GM18519 (cell line): ENCODE data around the gene USO1.
"Not testable (repeated sequence)": the region's sequence is repeated elsewhere in the genome, so short reads cannot be mapped to it uniquely, and the experiment has no call there.

Experiments used
- ATAC-seq: cut with Tn5 transposase; IDR thresholded peaks from one replicate; pipeline ENCODE4 v1.9.1; 2021; ENCODE audit warnings: mild to moderate bottlenecking, moderate library complexity; ENCODE audit not compliant: unreplicated experiment, low FRiP score

USO1 gene

DNA sequence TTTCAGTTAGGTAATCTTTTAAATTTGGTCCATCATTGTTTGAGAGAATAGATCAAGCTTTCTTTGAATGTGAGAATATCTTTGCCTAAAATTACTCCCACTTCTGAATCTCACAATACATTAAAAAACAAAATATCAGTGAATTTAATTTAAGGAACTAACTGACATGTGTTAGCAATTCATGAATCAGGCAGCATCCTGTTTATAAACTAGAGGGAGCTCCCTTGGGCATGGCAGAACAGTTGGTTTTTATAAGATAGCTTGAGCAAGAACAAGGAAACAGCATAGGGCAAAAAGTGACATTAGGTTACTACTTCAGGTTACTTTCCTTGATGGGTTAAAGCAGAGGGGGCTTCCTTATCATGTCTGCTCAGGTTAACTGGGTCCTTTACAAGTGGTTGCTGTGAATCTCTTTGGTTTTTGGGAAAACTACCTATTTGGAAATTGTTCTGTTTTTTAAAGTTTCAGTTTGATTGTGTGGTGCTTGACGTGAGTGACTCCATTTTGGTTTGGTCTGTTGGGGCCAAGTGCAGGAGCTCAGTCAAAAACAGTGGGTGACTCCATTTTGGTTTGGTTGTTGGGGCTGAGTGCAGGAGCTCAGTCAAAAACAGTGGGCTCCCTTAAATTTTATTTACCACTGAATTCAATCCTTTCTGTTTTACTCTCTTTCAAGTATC is 109.9 kb downstream of the USO1 start:
- ATAC-seq: no peak

DNA sequence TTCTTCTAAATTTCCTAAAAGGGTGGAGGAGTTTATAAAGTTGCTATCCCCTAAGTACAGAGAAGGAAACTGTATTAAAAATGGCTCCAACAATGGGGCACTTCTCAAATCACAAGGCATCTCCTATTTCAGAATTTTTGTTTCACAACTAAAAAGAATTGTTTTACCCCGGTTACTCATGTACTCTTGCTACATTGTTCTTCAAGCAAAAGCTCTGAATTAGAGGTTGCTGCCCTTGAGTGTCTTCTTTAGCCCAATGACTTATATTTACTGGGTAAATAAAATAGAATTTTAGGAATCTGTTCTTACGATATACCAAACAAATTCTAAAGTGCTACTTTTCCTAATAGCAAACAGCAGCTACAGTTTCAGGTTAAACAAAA is 110.4 kb downstream of the USO1 start:
- no peak for ATAC-seq

DNA sequence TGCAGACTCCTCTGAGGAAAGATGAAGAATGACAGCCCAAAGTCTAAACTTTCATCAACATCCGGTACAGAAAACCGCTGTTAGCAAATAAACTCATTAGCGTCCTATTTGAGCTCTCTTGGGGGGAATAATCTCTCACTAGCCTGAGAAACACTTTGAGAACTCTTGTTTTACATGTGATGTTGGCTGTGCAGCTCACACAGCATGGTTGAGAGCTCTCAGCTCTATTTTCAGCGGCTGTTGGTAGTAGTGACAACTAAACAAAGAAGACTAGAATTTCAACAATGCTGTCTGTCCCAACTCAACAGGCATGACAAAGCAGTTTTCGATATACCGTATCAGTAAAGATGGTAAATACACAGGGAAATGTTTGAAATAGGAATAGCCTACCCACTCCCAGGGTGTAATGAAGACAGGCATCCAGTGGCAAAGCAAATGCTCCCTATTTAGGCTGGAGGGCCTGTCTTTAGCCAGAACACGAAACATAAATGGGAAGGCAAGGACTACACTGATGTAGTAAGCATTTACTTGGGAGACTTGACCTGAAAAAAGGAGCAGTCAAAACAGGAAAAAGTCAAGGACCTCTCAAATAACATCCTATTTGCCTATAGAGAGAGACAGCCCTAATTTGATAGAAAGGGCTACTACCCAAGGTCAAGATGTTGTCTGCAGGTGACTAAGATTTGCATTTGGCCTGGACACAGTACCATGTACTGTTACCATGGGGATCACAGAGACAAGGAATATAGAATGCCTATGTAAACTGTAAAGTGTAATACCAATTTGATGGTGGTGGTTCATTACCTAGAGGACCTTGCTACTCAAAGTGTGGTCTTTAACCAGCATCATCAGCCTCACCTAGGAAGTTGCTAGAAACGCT is 117.5 kb downstream of the USO1 start:
- ATAC-seq: no peak

DNA sequence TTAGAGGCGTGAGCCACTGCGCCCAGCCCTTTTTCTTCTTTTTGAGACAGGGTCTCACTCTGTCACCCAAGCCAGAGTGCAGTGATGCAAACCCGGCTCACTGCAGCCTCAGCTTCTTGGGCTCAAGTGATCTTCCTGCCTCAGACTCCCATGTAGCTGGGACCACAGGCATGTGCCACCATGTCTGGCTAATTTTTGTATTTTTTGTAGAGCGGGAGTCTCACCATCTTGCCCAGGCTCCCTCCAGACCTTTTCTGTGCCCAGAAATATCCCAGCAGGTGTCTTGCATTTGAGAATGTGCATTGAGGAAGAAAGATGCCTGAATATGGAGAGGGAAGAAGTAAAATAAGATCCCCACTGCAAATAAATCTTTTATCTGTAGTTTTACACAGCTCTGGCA is 119.2 kb downstream of the USO1 start:
- ATAC-seq: no peak

DNA sequence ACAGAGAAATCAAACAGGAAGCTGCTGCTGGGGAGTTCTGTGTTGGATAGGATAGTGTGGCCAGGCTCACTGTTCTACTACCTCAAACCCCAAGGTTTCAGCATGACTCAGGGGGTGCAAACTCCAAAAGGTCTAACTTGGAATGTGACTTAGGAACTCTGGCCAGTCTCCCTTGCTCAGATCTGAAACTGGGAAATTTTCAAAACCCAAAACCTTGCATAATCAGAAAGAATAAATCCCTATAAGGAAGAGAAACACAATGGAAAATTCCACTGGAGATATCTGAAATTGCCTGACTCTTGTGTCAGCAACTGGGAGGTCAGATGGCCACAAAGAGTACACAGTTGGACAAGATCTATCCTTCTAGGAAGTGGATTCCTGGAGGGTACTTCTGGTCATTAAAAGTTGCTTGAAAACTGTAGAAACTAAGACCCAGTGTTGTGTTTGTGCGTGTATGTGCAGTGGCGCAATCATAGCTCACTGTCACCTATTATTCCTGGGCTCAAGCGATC is 119.8 kb downstream of the USO1 start:
- no peak for ATAC-seq

DNA sequence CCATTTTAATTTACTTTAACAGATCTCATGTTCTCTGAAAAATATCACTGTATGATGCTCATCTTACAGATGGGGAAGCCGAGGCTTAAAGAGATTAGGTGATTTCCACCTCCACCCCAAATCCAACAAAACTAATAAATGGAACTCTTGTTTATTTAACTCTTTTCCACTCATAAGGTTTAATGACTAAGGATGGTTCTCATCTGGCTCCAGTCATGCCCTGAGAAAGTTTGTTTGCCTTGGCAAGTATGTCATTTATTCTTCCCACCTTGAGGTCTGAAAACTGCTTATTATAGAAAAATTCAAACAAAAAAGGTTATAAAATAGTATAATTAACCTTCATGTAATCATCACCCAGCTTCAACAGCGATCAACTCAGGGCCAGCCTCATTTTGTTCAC is 121.6 kb downstream of the USO1 start:
- no peak for ATAC-seq

DNA sequence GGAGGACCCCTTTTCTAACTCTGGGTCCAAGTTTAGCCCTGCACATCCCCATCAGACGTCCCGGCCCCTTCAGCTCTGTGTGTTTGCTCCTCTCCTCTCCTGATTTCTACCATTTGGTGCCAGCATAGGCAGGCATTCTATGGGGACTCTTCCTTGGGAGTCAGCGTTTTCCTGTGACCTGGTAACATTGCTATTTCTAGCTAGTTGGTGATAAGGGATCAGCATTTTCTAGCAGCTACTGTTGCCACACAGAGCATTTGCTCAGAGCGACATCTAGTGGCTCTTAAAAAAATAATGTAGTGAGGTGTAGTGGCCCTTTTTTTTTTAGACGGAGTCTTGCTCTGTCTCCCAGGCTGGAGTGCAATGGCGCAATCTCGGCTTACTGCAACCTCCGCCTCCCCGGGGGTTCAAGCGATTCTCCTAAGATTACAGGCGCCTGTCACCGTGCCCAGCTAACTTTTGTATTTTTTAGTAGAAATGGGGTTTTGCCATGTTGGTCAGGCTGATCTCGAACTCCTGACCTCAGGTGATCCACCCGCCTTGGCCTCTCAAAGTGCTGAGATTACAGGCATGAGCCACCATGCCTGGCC is 123.9 kb downstream of the USO1 start:
- ATAC-seq: not testable (repeated sequence)

DNA sequence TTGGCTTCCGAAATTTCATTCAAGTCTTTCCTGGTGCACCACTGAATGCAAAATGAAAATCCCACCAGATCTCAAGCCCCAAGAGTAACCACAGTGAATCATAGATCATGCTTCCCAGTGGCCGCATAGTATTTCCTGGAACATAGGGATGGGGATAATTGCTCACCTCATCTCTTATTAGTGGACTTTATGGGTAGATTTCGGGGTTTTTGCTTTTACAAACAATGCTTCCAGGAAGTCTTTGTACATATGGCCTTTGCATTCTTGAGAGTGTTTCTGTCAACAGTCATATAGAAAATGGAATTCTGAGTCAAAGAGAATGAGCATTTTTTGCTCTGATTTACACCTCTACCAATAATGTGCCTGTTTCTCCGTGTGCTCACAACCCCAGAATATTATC is 124.5 kb downstream of the USO1 start:
- no peak for ATAC-seq

DNA sequence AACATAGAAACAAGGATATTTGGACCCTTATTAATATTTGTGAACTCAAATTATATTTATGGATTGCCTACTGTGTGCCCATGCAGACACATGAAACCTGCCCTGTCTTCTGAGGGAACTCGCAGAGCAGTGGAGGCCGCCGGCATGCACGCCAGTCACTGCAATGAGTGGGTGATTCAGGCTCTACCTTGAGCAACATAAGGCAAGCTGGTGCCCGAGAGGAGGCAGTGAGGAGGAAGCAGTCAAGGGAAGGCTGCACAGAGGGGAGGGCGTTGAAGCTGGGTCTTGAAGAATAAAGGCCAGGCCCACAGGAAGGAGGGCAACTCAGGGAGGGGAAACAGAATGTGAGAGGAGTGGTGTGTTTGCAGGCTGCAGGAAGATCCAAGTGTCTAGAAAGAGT is 125.1 kb downstream of the USO1 start:
- no peak for ATAC-seq

DNA sequence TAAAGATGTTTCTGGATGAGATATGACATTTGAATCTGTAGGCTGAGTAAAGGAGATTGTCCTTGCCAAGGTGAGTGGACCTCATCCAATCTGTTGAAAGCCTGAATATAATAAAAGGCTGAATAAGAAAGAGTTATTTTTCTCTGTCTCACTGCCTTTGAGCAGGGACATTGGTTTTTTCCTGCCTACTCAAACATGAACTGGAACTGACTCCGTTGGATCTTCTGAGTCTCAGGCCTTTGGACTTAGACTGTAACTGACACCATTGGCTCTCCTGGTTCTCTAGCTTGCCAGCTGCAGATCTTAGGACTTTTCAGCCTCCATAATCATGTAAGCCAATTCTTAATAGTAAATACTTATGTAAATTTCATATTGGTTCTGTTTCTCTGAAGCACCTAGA is 134.3 kb downstream of the USO1 start:
- ATAC-seq: no peak

DNA sequence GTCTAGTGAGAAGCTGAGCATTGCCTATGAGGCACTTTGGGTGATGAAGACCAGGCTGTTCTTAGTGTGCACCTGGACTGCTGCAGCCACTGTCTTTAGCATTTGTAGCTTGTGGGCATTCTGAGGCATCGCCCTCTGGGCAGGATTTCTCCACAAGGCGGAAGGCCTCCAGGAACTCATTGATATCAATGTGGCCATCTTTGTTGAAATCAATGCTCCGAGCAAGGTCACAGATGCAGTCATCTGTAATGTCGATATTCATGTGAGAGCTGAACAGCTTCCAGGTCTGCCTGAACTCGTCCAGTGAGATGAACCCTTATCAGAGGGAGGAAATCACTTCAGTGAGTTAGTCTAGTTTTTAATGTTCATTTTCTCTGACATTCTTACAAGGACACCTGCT is 136.2 kb downstream of the USO1 start:
- no peak for ATAC-seq
